ENCODE measurements around the gene PRLR.

The PRLR gene

DNA sequence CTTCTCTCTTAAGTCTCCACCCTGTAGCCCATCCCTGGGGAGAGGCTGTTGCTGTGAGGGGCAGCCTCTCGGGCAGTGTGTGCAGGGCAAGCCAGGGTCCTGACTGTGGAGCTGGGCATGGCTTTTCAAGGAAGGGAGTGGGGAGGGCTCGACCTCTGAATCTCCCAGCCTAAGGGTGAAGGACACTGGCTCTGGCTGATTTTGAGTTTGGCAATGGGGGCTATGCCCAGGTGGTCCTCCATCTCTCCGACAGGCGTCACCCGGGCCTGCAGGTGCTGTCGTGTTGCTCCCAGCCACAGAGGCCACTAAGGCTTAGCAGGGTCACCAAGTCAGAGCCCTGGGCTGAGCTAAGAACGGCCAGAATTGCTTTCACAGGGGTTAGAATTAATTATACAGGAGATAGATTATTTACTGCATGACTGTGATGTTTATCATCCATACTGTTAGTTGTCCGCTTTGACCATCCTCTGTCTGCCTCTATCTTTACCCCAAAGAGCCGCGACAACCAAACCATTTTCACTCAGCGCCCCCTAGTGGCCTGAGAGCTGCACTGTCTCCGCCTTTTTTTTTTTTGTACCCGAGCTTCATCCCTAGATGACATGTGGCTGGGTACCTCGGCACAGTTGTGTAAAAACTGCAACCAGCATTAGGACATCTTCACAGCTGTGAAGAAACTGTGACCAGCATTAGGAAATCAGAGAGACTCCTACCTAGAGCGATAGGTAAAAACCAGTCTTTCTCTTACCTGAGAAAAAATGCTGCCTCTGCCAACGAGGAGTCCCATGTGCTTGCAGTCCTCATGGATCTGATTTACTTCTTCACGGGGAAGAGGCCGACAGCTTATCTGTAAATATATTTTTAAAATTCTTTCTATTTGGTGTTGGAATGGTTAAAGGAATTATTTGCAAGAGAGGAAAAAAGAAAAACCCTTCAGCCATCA lies 227.0 kb downstream of the PRLR start:
- Histone ChIP-seq H3K9me3 (ENCODE audit: control insufficient read depth in 2 of 2, low read length in 2 of 2) (no peaks in the 10 kb centered on the region), H3K27ac (ENCODE audit: low read length) (no peak overlapping the region), H3K27me3 (ENCODE audit: control insufficient read depth in 1 of 2, insufficient read depth in 2 of 2, low read length in 2 of 2) (peaks cover 3 to 5% of the 10 kb centered on the region in 2 donors), H3K9ac (ENCODE audit: low read length in 2 of 2) (no peak overlapping the region), H3K4me3 (ENCODE audit: low read length in 2 of 2) (no peak overlapping the region), H3K36me3 (ENCODE audit: control insufficient read depth in 2 of 2, insufficient read depth in 2 of 2, low read length in 2 of 2) (no peaks in the 10 kb centered on the region), H3K4me1 (ENCODE audit: control insufficient read depth, insufficient read depth, low read length) (no peaks in the 10 kb centered on the region)

DNA sequence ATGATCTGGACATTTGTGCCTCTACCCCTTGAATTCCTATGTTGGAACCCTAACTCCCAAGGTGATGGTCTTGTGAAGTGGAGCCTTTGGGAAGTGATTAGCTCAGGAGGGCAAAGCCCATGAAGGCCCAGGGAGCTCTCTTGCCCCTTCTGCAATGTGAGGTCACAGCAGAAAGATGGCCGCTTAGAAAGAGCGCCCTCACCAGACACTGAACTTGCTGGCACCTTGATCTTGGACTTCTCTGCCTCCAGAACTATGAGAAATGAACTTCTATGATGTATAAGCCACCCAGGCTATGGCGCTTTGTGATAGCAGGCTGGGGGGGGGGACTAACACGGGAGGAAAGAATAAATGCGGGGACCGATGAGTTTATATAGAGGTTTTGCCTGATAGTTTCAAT lies 227.8 kb downstream of the PRLR start:
- Histone ChIP-seq H3K27me3 (ENCODE audit: control insufficient read depth in 1 of 2, insufficient read depth in 2 of 2, low read length in 2 of 2) (peaks cover 3 to 5% of the 10 kb centered on the region in 2 donors), H3K27ac (ENCODE audit: low read length) (no peak overlapping the region)

DNA sequence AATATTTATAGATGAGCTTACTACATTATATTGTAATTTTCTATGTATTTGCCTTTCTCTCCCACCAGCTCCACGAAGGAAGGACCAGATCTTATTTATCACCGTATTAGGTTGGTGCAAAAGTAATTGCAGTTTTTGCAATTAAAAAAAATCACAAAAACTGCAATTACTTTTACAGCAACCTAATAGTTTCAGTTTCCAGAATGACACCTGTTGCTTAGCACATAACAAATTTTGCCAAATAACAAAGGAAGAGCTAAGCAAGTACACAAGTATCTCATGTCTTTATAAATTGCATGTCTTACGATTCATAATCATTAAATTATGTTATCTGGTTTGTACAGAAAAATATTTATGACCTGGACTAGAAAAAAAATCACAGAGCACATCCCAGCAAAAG lies 228.4 kb downstream of the PRLR start:
- Histone ChIP-seq H3K9ac (ENCODE audit: low read length in 2 of 2) (no peak overlapping the region), H3K4me3 (ENCODE audit: low read length in 2 of 2) (no peak overlapping the region), H3K36me3 (ENCODE audit: control insufficient read depth in 2 of 2, insufficient read depth in 2 of 2, low read length in 2 of 2) (no peaks in the 10 kb centered on the region), H3K27me3 (ENCODE audit: control insufficient read depth in 1 of 2, insufficient read depth in 2 of 2, low read length in 2 of 2) (peaks cover 0 to 5% of the 10 kb centered on the region in 2 donors), H3K4me1 (ENCODE audit: control insufficient read depth, insufficient read depth, low read length) (no peaks in the 10 kb centered on the region), H3K9me3 (ENCODE audit: control insufficient read depth in 2 of 2, low read length in 2 of 2) (no peaks in the 10 kb centered on the region), H3K27ac (ENCODE audit: low read length) (no peak overlapping the region)

More for the DNA sequence above, 227.8 kb downstream of the PRLR start:
- H3K9me3 ChIP-seq (ENCODE audit: control insufficient read depth in 2 of 2, low read length in 2 of 2), result no peaks in the 10 kb centered on the region
- H3K36me3 ChIP-seq (ENCODE audit: control insufficient read depth in 2 of 2, insufficient read depth in 2 of 2, low read length in 2 of 2), result no peaks in the 10 kb centered on the region
- H3K4me1 ChIP-seq (ENCODE audit: control insufficient read depth, insufficient read depth, low read length), result no peaks in the 10 kb centered on the region
- no peak overlapping the region for H3K9ac ChIP-seq (ENCODE audit: low read length in 2 of 2)
- H3K4me3 ChIP-seq (ENCODE audit: low read length in 2 of 2), result no peak overlapping the region

Measured in stomach smooth muscle (tissue), 2 donors.